IgD-negative memory B cell (primary cell): ENCODE data around the gene FAM90A1. TPM values are rescaled to one million over a fixed set of nuclear protein-coding genes. Genes with fewer than 3 reads are reported as not detected.
A peak's percentile ranks its signal among the peaks of the same experiment; 100 is the strongest.
"Not testable (repeated sequence)": the region's sequence is repeated elsewhere in the genome, so short reads cannot be mapped to it uniquely, and the experiment has no call there.

Experiments
- H3K27ac Mint-ChIP-seq, 3 donors: one replicate each; pipeline ENCODE4 v1.8.0; 2020 to 2022; ENCODE audit warnings: mild to moderate bottlenecking in 3 of 3, mixed read lengths in 3 of 3, moderate library complexity in 1 of 3
- H3K27me3 Mint-ChIP-seq: one replicate; pipeline ENCODE4 v1.8.0; 2021; ENCODE audit warnings: mixed read lengths
- H3K36me3 Mint-ChIP-seq: one replicate; pipeline ENCODE4 v1.8.0; 2020; ENCODE audit warnings: mild to moderate bottlenecking, mixed read lengths
- H3K4me1 Mint-ChIP-seq, 3 donors: one replicate each; pipeline ENCODE4 v1.8.0; 2020 to 2022; ENCODE audit warnings: mixed read lengths in 3 of 3, mild to moderate bottlenecking in 1 of 3
- H3K4me3 Mint-ChIP-seq, 4 donors: one replicate each; pipeline ENCODE4 v1.8.0; 2020 to 2022; ENCODE audit warnings: mild to moderate bottlenecking in 4 of 4, mixed read lengths in 4 of 4, moderate library complexity in 3 of 4
- H3K9me3 Mint-ChIP-seq, 3 donors: one replicate each; pipeline ENCODE4 v1.8.0; 2020 to 2021; ENCODE audit warnings: mixed read lengths in 3 of 3, mild to moderate bottlenecking in 1 of 3
- polyA plus RNA-seq: library from polyadenylated mRNA; unstranded; fragments of 300-500 nt; fragmentation: Illumina TruSeq; gene quantifications from one replicate; pipeline ENCODE4 v1.2.3, GENCODE V29; 2021

The FAM90A1 gene
- polyA plus RNA-seq, 1 donor from 2014 or later: not detected

- not testable (repeated sequence) for H3K27ac Mint-ChIP-seq, H3K4me3 Mint-ChIP-seq
Measured at GRCh38 chr12:8222303-8222702, 5.1 kb downstream of the FAM90A1 start.

GRCh38 chr12:8221844-8222243 is 5.6 kb downstream of the FAM90A1 start:
- H3K9me3 Mint-ChIP-seq, H3K27ac Mint-ChIP-seq, H3K36me3 Mint-ChIP-seq, H3K4me1 Mint-ChIP-seq, H3K27me3 Mint-ChIP-seq, H3K4me3 Mint-ChIP-seq: not testable (repeated sequence)

More at GRCh38 chr12:8222303-8222702, 5.1 kb downstream of the FAM90A1 start:
- H3K36me3 Mint-ChIP-seq, H3K9me3 Mint-ChIP-seq, H3K4me1 Mint-ChIP-seq, H3K27me3 Mint-ChIP-seq: not testable (repeated sequence)

GRCh38 chr12:8221375-8221774 is 6.0 kb downstream of the FAM90A1 start:
- not testable (repeated sequence) for H3K36me3 Mint-ChIP-seq, H3K4me3 Mint-ChIP-seq, H3K27ac Mint-ChIP-seq, H3K9me3 Mint-ChIP-seq, H3K4me1 Mint-ChIP-seq, H3K27me3 Mint-ChIP-seq

- not testable (repeated sequence) for H3K27me3 Mint-ChIP-seq, H3K9me3 Mint-ChIP-seq, H3K36me3 Mint-ChIP-seq, H3K4me1 Mint-ChIP-seq, H3K4me3 Mint-ChIP-seq, H3K27ac Mint-ChIP-seq
Measured at GRCh38 chr12:8218711-8219382, 8.6 kb downstream of the FAM90A1 start.

- not testable (repeated sequence) for H3K9me3 Mint-ChIP-seq, H3K4me1 Mint-ChIP-seq, H3K27me3 Mint-ChIP-seq, H3K27ac Mint-ChIP-seq, H3K36me3 Mint-ChIP-seq, H3K4me3 Mint-ChIP-seq
Measured at GRCh38 chr12:8197685-8198308, 29.6 kb downstream of the FAM90A1 start.

GRCh38 chr12:8188088-8188487 is 39.3 kb downstream of the FAM90A1 start:
- H3K4me1 Mint-ChIP-seq, H3K27ac Mint-ChIP-seq, H3K4me3 Mint-ChIP-seq, H3K36me3 Mint-ChIP-seq, H3K27me3 Mint-ChIP-seq, H3K9me3 Mint-ChIP-seq: not testable (repeated sequence)

GRCh38 chr12:8184206-8184605 is 43.2 kb downstream of the FAM90A1 start:
- H3K4me3 Mint-ChIP-seq, H3K27me3 Mint-ChIP-seq: not testable (repeated sequence)

GRCh38 chr12:8183346-8183745 is 44.1 kb downstream of the FAM90A1 start:
- H3K4me3 Mint-ChIP-seq, H3K27ac Mint-ChIP-seq, H3K27me3 Mint-ChIP-seq, H3K9me3 Mint-ChIP-seq, H3K36me3 Mint-ChIP-seq, H3K4me1 Mint-ChIP-seq: not testable (repeated sequence)

More at GRCh38 chr12:8184206-8184605, 43.2 kb downstream of the FAM90A1 start:
- not testable (repeated sequence) for H3K27ac Mint-ChIP-seq, H3K36me3 Mint-ChIP-seq, H3K4me1 Mint-ChIP-seq, H3K9me3 Mint-ChIP-seq

- H3K9me3 Mint-ChIP-seq, H3K27ac Mint-ChIP-seq, H3K36me3 Mint-ChIP-seq: not testable (repeated sequence)
Measured at GRCh38 chr12:8182923-8183322, 44.5 kb downstream of the FAM90A1 start.

GRCh38 chr12:8181271-8181670 is 46.1 kb downstream of the FAM90A1 start:
- H3K27ac Mint-ChIP-seq: peak overlapping the region in 1 of 3 donors; percentile 18
- peak overlapping the region; percentile 0 to 90 (median 70) for H3K4me3 Mint-ChIP-seq

More at GRCh38 chr12:8182923-8183322, 44.5 kb downstream of the FAM90A1 start:
- H3K27me3 Mint-ChIP-seq, H3K4me1 Mint-ChIP-seq, H3K4me3 Mint-ChIP-seq: not testable (repeated sequence)

GRCh38 chr12:8179989-8180585 is 47.3 kb downstream of the FAM90A1 start:
- H3K9me3 Mint-ChIP-seq, H3K27me3 Mint-ChIP-seq, H3K4me1 Mint-ChIP-seq, H3K36me3 Mint-ChIP-seq: not testable (repeated sequence)
- H3K4me3 Mint-ChIP-seq: peak overlapping the region; percentile 65 to 94 (median 90)
- H3K27ac Mint-ChIP-seq: peak overlapping the region in 2 of 3 donors; percentile 25 to 79

More at GRCh38 chr12:8181271-8181670, 46.1 kb downstream of the FAM90A1 start:
- not testable (repeated sequence) for H3K36me3 Mint-ChIP-seq, H3K9me3 Mint-ChIP-seq, H3K4me1 Mint-ChIP-seq, H3K27me3 Mint-ChIP-seq

- H3K27ac Mint-ChIP-seq, H3K9me3 Mint-ChIP-seq, H3K4me3 Mint-ChIP-seq, H3K27me3 Mint-ChIP-seq, H3K36me3 Mint-ChIP-seq, H3K4me1 Mint-ChIP-seq: not testable (repeated sequence)
Measured at GRCh38 chr12:8172911-8173310, 54.5 kb downstream of the FAM90A1 start.

Other genes starting within 250 kb of the FAM90A1 start
- gene FOXJ2, start 194.9 kb downstream of the FAM90A1 start, polyA plus RNA-seq: 11.6 TPM
- gene C3AR1, start 161.3 kb downstream of the FAM90A1 start, polyA plus RNA-seq: 0.53 TPM
- 11.6 TPM for gene NECAP1, start 145.3 kb downstream of the FAM90A1 start, polyA plus RNA-seq
- gene CLEC4A, start 104.0 kb downstream of the FAM90A1 start, polyA plus RNA-seq: 6.9 TPM
- gene ZNF705A, start 70.6 kb downstream of the FAM90A1 start, polyA plus RNA-seq: not detected
- gene CLEC6A, start 228.3 kb upstream of the FAM90A1 start, polyA plus RNA-seq: not detected